ENCODE measurements around the gene GAPVD1. TPM values are rescaled to one million over a fixed set of nuclear protein-coding genes. Genes with fewer than 3 reads are reported as not detected.
A peak's percentile ranks its signal among the peaks of the same experiment; 100 is the strongest.

Gene GAPVD1
- total RNA-seq, 1 donor from 2014 or later = 37.9 TPM

DNA sequence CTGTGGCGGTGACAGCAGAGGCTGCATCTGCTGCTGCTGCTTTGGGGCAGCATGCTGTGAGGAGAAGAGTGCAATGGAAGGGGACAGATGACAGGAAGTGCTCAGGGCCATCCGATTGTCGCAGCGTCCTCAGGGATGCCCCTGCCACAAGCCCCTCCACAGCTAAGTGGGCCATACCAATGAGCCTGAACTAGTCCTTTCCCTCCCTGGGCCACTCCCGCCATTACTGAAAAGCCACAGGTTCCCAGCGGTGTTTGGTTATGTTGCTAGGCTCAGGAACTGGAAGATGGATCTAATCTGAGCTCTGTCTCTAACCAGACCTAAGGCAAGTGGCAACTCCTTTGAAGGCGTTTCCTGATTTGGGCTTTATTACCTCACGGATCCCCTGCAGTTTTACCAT is 109.2 kb downstream of the GAPVD1 start:
- H3K9me3 Mint-ChIP-seq (ENCODE audit: unreplicated experiment) = no peaks in the 10 kb centered on the region
- TF ChIP-seq, protein P1, sequence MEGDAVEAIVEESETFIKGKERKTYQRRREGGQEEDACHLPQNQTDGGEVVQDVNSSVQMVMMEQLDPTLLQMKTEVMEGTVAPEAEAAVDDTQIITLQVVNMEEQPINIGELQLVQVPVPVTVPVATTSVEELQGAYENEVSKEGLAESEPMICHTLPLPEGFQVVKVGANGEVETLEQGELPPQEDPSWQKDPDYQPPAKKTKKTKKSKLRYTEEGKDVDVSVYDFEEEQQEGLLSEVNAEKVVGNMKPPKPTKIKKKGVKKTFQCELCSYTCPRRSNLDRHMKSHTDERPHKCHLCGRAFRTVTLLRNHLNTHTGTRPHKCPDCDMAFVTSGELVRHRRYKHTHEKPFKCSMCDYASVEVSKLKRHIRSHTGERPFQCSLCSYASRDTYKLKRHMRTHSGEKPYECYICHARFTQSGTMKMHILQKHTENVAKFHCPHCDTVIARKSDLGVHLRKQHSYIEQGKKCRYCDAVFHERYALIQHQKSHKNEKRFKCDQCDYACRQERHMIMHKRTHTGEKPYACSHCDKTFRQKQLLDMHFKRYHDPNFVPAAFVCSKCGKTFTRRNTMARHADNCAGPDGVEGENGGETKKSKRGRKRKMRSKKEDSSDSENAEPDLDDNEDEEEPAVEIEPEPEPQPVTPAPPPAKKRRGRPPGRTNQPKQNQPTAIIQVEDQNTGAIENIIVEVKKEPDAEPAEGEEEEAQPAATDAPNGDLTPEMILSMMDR (IDR thresholded peaks at IDR 0.05; ENCODE audit: unreplicated experiment) = no peak
- H3K36me3 Mint-ChIP-seq (ENCODE audit: low read depth, unreplicated experiment) = peaks cover 4% of the 10 kb centered on the region
- no peak for DNase-seq (ENCODE audit: low spot score)
- H3K4me3 Mint-ChIP-seq (ENCODE audit: unreplicated experiment) = no peak overlapping the region
- no peak overlapping the region for H3K27ac Mint-ChIP-seq (ENCODE audit: unreplicated experiment)
- H3K4me1 Mint-ChIP-seq (ENCODE audit: unreplicated experiment) = peaks cover 8% of the 10 kb centered on the region
- H3K27me3 Mint-ChIP-seq (ENCODE audit: unreplicated experiment) = peaks cover 2% of the 10 kb centered on the region

DNA sequence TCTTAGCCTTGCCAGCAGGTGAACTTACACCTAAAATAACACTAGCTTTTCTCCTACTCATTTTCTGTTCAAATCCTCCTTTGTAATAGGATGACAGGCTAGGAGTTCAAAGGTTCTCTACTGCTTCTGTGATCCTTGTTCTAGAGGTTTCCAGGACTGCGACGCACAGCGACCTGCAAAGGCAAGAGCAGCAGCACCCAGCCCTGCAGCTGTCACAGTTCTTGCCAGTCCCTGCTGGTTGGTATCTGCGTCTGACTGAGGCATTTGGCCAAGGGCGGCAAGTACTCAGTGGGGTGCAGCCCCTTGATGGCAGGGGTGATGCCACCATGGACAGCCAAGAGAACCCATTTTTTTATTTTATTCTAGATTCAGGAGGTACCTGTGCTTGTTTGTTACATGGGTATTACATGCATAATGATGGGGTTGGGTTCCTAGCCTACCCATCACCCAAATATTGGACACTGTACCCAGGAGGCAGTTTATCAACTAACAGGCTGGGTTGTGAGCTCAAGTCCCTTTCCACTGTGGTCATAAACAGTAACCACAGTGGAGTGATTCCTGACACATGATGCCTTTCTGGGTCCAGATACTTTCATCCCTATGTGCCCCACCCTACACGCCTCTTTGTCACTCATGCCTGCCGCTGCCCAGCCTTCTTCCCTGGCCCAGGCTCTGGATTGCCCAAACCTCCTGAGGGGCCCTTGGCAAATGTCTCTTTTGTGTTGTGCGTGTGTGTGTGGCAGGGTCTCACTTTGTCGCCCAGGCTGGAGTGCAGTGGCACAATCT is 111.0 kb downstream of the GAPVD1 start:
- TF ChIP-seq, protein P1 (IDR thresholded peaks at IDR 0.05; ENCODE audit: unreplicated experiment) = no peak
- DNase-seq (ENCODE audit: low spot score) = no peak
- no peak overlapping the region for H3K4me3 Mint-ChIP-seq (ENCODE audit: unreplicated experiment)

DNA sequence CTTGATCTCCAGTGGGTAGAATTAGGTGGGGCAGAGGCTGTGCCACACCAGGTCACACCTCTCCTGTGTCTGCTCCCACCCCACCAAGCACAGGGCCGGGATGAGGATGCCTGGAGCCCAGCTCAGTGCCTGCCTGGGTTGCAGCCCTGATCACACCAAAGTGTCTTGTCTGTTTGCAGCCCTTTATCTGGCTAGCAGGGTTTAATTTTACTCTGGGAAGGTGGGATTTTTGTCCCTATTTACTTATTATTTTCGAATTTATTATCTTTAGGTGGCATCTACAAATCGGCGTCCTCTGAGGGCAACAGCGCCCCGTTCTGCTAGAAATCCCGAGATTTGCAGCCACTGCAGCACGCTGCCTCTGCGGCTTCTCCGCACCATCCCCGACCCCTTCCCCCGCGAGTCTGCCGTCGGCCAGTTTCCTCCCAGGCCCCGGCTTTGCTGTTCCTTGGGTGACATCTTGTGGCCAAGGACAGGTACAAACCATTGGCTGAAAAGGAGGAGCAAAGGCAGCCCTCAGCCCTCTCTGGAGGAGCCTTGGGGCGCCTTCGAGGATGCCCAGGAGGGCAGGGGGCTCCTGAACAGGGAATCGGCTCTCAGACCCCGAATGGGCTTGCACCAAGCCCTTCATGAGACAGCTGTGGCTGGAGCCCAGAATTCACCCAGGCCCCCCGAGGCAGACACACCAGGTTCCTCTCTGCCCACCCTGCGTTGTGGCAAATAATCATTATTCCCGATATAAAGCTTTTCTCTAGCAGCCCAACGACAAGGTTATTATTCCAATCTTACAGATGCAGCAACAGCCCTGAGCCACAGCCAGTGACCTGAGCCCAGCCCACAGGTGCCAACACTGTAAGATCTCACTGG is 113.0 kb downstream of the GAPVD1 start:
- TF ChIP-seq, protein P1 (IDR thresholded peaks at IDR 0.05; ENCODE audit: unreplicated experiment) = peak; percentile 43
- H3K4me1 Mint-ChIP-seq (ENCODE audit: unreplicated experiment) = peaks cover 15% of the 10 kb centered on the region
- no peaks in the 10 kb centered on the region for H3K36me3 Mint-ChIP-seq (ENCODE audit: low read depth, unreplicated experiment)
- H3K4me3 Mint-ChIP-seq (ENCODE audit: unreplicated experiment) = no peak overlapping the region
- peaks cover 3% of the 10 kb centered on the region for H3K27me3 Mint-ChIP-seq (ENCODE audit: unreplicated experiment)
- peak; percentile 81 for DNase-seq (ENCODE audit: low spot score)
- no peaks in the 10 kb centered on the region for H3K9me3 Mint-ChIP-seq (ENCODE audit: unreplicated experiment)
- H3K27ac Mint-ChIP-seq (ENCODE audit: unreplicated experiment) = no peak overlapping the region

More for the DNA sequence above, 111.0 kb downstream of the GAPVD1 start:
- Mint-ChIP-seq H3K36me3 (ENCODE audit: low read depth, unreplicated experiment) (no peaks in the 10 kb centered on the region), H3K27ac (ENCODE audit: unreplicated experiment) (no peak overlapping the region), H3K9me3 (ENCODE audit: unreplicated experiment) (no peaks in the 10 kb centered on the region), H3K27me3 (ENCODE audit: unreplicated experiment) (peaks cover 3% of the 10 kb centered on the region), H3K4me1 (ENCODE audit: unreplicated experiment) (peaks cover 4% of the 10 kb centered on the region)

DNA sequence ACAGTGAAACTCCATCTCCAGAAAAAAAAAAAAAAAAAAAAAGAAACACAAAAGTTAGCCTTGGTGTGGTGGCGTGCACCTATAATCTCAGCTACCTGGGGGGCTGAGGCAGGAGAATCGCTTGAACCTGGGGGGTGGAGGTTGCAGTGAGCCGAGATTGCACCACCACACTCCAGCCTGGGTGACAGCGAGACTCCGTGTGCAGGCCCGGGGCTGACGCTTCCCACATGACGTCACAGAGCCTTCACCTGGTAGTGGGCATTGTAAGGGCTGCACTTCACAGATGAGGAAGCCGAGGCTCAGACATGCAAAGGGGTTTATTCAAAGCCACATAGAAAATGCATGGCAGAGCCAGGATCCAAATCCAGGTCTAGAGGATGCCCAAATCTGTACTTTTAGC is 114.2 kb downstream of the GAPVD1 start:
- Mint-ChIP-seq H3K27ac (ENCODE audit: unreplicated experiment) (no peak overlapping the region), H3K36me3 (ENCODE audit: low read depth, unreplicated experiment) (no peaks in the 10 kb centered on the region), H3K4me3 (ENCODE audit: unreplicated experiment) (no peak overlapping the region), H3K9me3 (ENCODE audit: unreplicated experiment) (no peaks in the 10 kb centered on the region), H3K4me1 (ENCODE audit: unreplicated experiment) (peaks cover 11% of the 10 kb centered on the region), H3K27me3 (ENCODE audit: unreplicated experiment) (peaks cover 3% of the 10 kb centered on the region)
- no peak for DNase-seq (ENCODE audit: low spot score)
- TF ChIP-seq, protein P1 (IDR thresholded peaks at IDR 0.05; ENCODE audit: unreplicated experiment) = no peak

Measured in endothelial cell (in vitro differentiated cells).